KBM-7 (cell line): ENCODE data around the gene PTPRD.

Source experiments
- DNase-seq: peaks from one replicate; pipeline ENCODE4 v3.0.0-alpha.2; 2015
- in situ Hi-C: fragments of 300-500 bp; cut with MboI; formaldehyde crosslinking; loops from 2 replicates; pipeline ENCODE4 v1.14.3; 2020; ENCODE audit warnings: low sequenced_read_pairs, low pct_unique_long_range_greater_than_20kb, mixed read lengths

PTPRD gene

GRCh38 chr9:10014889-10015288 is 597.9 kb downstream of the PTPRD start:
- in situ Hi-C loops, result no loop called here
- DNase-seq, result no peak

GRCh38 chr9:10009401-10009800 is 603.4 kb downstream of the PTPRD start:
- no peak for DNase-seq
- in situ Hi-C loops, result no loop called here

- DNase-seq, result no peak
- in situ Hi-C loops, result no loop called here
Observed at GRCh38 chr9:10008101-10008799, 604.6 kb downstream of the PTPRD start.

- in situ Hi-C loops, result no loop called here
- DNase-seq, result no peak
Observed at GRCh38 chr9:10007356-10007755, 605.4 kb downstream of the PTPRD start.

- in situ Hi-C loops, result no loop called here
- no peak for DNase-seq
Observed at GRCh38 chr9:10005206-10005605, 607.6 kb downstream of the PTPRD start.

- in situ Hi-C loops, result no loop called here
- DNase-seq, result no peak
Observed at GRCh38 chr9:10003047-10003446, 609.8 kb downstream of the PTPRD start.

GRCh38 chr9:10000669-10001068 is 612.1 kb downstream of the PTPRD start:
- in situ Hi-C loops, result no loop called here
- no peak for DNase-seq

GRCh38 chr9:9998491-9999287 is 614.1 kb downstream of the PTPRD start:
- in situ Hi-C loops, result no loop called here
- DNase-seq, result peak; percentile 2

- DNase-seq, result no peak
- in situ Hi-C loops, result no loop called here
Observed at GRCh38 chr9:9997585-9997984, 615.2 kb downstream of the PTPRD start.

GRCh38 chr9:9996259-9996658 is 616.5 kb downstream of the PTPRD start:
- no peak for DNase-seq
- in situ Hi-C loops, result no loop called here

- no peak for DNase-seq
- in situ Hi-C loops, result no loop called here
Observed at GRCh38 chr9:9992936-9993335, 619.9 kb downstream of the PTPRD start.

GRCh38 chr9:9973062-9973461 is 639.7 kb downstream of the PTPRD start:
- DNase-seq, result no peak
- in situ Hi-C loops, result no loop called here

GRCh38 chr9:9970514-9970913 is 642.3 kb downstream of the PTPRD start:
- DNase-seq, result no peak
- in situ Hi-C loops, result no loop called here

GRCh38 chr9:9963841-9964240 is 649.0 kb downstream of the PTPRD start:
- in situ Hi-C loops, result no loop called here
- no peak for DNase-seq

- in situ Hi-C loops, result no loop called here
- DNase-seq, result no peak
Observed at GRCh38 chr9:9961934-9962333, 650.9 kb downstream of the PTPRD start.

- no peak for DNase-seq
- in situ Hi-C loops, result no loop called here
Observed at GRCh38 chr9:9961487-9961886, 651.3 kb downstream of the PTPRD start.

- in situ Hi-C loops, result no loop called here
- no peak for DNase-seq
Observed at GRCh38 chr9:9951556-9952160, 661.1 kb downstream of the PTPRD start.

GRCh38 chr9:9950813-9951212 is 662.0 kb downstream of the PTPRD start:
- no peak for DNase-seq
- in situ Hi-C loops, result no loop called here

- DNase-seq, result no peak
Observed at GRCh38 chr9:9949978-9950377, 662.8 kb downstream of the PTPRD start.

GRCh38 chr9:9949368-9949767 is 663.4 kb downstream of the PTPRD start:
- DNase-seq, result no peak
- in situ Hi-C loops, result no loop called here

More at GRCh38 chr9:9949978-9950377, 662.8 kb downstream of the PTPRD start:
- in situ Hi-C loops, result no loop called here
